ENCODE results near the gene REEP6. TPM values are rescaled to one million over a fixed set of nuclear protein-coding genes. Genes with fewer than 3 reads are reported as not detected.
A peak's percentile ranks its signal among the peaks of the same experiment; 100 is the strongest.

Gene REEP6
- total RNA-seq, 1 donor from 2014 or later, result 4.8 TPM

GRCh38 chr19:1453525-1454364 is 37.2 kb upstream of the REEP6 start:
- H3K9me3 Mint-ChIP-seq, result no peaks in the 10 kb centered on the region
- Histone ChIP-seq H2AFZ (replicated peaks) (no peak overlapping the region), H4K20me1 (ENCODE audit: low read depth) (peaks cover 74% of the 10 kb centered on the region), H3K4me2 (peak overlapping the region; percentile 67), H3K9me3 (ENCODE audit: low read depth) (no peaks in the 10 kb centered on the region), H3F3A (ENCODE audit: low read depth) (peaks cover 52% of the 10 kb centered on the region), H3K4me1 (peaks cover 30% of the 10 kb centered on the region), H3K36me3 (no peaks in the 10 kb centered on the region), H3K27ac (no peak overlapping the region), H3K27me3 (peaks cover 98% of the 10 kb centered on the region), H3K9ac (no peak overlapping the region), H3K4me3 (no peak overlapping the region), H3K79me2 (ENCODE audit: low read depth) (no peaks in the 10 kb centered on the region)
- no peak overlapping the region for H3K27ac Mint-ChIP-seq
- H3K4me3 Mint-ChIP-seq, result no peak overlapping the region
- peaks cover 19% of the 10 kb centered on the region for H3K27me3 Mint-ChIP-seq (ENCODE audit: insufficient read depth, low read depth)
- peaks cover 46% of the 10 kb centered on the region for H3K4me1 Mint-ChIP-seq
- peaks cover 15% of the 10 kb centered on the region for H3K36me3 Mint-ChIP-seq
- TF ChIP-seq CTCF (IDR thresholded peaks at IDR 0.05) (no peak), EZH2 (IDR thresholded peaks at IDR 0.05) (no peak), EZH2phosphoT487 (IDR thresholded peaks at IDR 0.05) (no peak)
- DNase-seq (ENCODE audit: low spot score), result peak; percentile 53

- Histone ChIP-seq H3K79me2 (ENCODE audit: low read depth) (no peaks in the 10 kb centered on the region), H3K27ac (no peak overlapping the region), H3K4me3 (no peak overlapping the region), H3K4me1 (peaks cover 30% of the 10 kb centered on the region), H3K4me2 (no peak overlapping the region), H3K36me3 (no peaks in the 10 kb centered on the region), H4K20me1 (ENCODE audit: low read depth) (peaks cover 76% of the 10 kb centered on the region), H2AFZ (replicated peaks) (no peak overlapping the region), H3F3A (ENCODE audit: low read depth) (peaks cover 43% of the 10 kb centered on the region), H3K9ac (no peak overlapping the region), H3K27me3 (peaks cover 95% of the 10 kb centered on the region), H3K9me3 (ENCODE audit: low read depth) (no peaks in the 10 kb centered on the region)
- no peak for TF ChIP-seq CTCF (IDR thresholded peaks at IDR 0.05)
- TF ChIP-seq EZH2 (IDR thresholded peaks at IDR 0.05), result peak; percentile 42
- Mint-ChIP-seq H3K36me3 (peaks cover 21% of the 10 kb centered on the region), H3K4me3 (no peak overlapping the region), H3K9me3 (no peaks in the 10 kb centered on the region), H3K27ac (no peak overlapping the region), H3K27me3 (ENCODE audit: insufficient read depth, low read depth) (peaks cover 24% of the 10 kb centered on the region), H3K4me1 (peaks cover 39% of the 10 kb centered on the region)
- DNase-seq (ENCODE audit: low spot score), result no peak
Measured at GRCh38 chr19:1455002-1455335, 36.0 kb upstream of the REEP6 start.

- Histone ChIP-seq H3K9me3 (ENCODE audit: low read depth) (no peaks in the 10 kb centered on the region), H4K20me1 (ENCODE audit: low read depth) (peaks cover 77% of the 10 kb centered on the region), H3K4me1 (peaks cover 25% of the 10 kb centered on the region), H3K79me2 (ENCODE audit: low read depth) (no peaks in the 10 kb centered on the region), H3K4me2 (no peak overlapping the region), H3K27ac (no peak overlapping the region), H3K36me3 (no peaks in the 10 kb centered on the region), H3K4me3 (no peak overlapping the region), H3K27me3 (peaks cover 90% of the 10 kb centered on the region), H3F3A (ENCODE audit: low read depth) (peaks cover 38% of the 10 kb centered on the region), H3K9ac (no peak overlapping the region), H2AFZ (replicated peaks) (no peak overlapping the region)
- Mint-ChIP-seq H3K27me3 (ENCODE audit: insufficient read depth, low read depth) (peaks cover 21% of the 10 kb centered on the region), H3K9me3 (no peaks in the 10 kb centered on the region), H3K4me1 (peaks cover 36% of the 10 kb centered on the region), H3K36me3 (peaks cover 21% of the 10 kb centered on the region), H3K27ac (no peak overlapping the region), H3K4me3 (peak overlapping the region; percentile 21)
- peak; percentile 70 for DNase-seq (ENCODE audit: low spot score)
- TF ChIP-seq CTCF (IDR thresholded peaks at IDR 0.05) (no peak), EZH2phosphoT487 (IDR thresholded peaks at IDR 0.05) (no peak), EZH2 (IDR thresholded peaks at IDR 0.05) (no peak)
Measured at GRCh38 chr19:1455336-1456120, 35.5 kb upstream of the REEP6 start.
